HUDEP-2 (cell line): ENCODE measurements around the gene CGN.

Experiments
- DNase-seq, 76 experiments: peaks; one replicate each; lab custom pipeline; 2025; ENCODE audit not compliant: unreplicated experiment in 76 of 76; lab: John Stamatoyannopoulos, UW

Gene CGN

DNA sequence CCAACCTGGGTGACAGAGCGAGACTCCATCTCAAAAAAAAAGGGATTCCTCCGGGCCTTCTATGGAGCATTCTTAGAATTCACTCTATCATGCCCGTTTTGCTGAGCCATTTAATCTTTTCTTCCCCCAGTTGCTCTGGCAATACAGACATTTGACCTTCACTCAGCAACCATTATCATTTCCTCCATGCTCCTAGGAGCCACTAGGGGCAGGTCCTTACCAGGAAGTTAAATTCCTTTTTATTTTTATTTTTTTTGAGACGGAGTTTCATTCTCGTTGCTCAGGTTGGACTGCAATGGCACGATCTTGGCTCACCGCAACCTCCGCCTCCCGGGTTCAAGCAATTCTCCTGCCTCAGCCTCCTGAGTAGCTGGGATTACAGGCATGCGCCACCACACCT is 9.7 kb upstream of the CGN start:
- no peak for DNase-seq

DNA sequence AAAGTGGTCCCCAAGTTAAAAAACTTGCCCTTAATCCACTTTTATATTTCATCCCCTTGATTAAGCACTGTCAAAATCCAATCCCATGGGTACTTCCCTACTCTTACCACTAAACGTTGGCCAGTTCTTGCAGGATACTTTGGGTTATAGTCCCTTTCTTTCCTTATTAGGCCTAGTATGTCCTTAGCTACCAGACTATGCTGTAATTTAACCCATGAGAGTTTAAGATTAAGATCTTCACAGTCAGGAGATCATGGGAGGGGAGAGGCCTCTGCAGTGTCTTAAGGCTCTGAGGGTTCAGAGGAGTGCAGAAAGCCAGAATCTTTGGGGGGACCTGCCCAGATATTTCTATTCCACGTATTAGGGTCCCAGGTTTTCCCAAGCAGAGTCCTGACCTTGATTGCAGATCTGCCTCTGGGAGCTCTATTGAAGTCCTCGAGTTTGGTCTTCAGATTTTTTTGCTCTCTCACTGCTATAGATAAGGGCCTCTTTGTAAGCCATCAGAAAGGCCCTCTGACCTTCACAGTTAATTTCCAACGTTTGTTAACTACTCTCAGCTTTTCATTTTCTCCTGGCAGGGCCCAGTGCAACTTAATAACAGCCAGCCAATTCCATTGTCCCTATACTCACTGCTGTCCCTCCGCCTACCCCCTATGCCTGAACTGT is 9.0 kb upstream of the CGN start:
- peak in 1 of 76 experiments; percentile 21 for DNase-seq

GRCh38 chr1:151502859-151503780 is 8.1 kb upstream of the CGN start:
- DNase-seq, result no peak

GRCh38 chr1:151504252-151504651 is 6.9 kb upstream of the CGN start:
- DNase-seq, result no peak

DNA sequence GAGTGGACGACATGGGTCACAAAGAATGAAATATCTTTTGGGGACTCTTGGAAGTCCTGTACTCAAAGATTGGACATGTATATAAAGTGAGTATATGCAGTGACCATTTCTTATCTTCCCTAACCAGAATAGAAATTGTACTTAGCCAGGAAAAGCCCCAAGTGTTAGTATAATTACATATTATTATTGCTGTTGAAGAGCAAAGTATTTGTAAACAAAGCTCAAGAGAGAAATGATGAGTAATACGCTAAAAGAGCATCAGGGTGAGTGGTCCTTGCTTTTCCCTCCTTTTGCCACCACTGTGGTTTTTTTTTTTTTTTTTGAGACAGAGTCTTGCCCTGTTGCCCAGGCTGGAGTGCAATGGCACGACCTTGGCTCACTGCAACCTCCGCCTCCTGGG is 6.4 kb upstream of the CGN start:
- no peak for DNase-seq

DNA sequence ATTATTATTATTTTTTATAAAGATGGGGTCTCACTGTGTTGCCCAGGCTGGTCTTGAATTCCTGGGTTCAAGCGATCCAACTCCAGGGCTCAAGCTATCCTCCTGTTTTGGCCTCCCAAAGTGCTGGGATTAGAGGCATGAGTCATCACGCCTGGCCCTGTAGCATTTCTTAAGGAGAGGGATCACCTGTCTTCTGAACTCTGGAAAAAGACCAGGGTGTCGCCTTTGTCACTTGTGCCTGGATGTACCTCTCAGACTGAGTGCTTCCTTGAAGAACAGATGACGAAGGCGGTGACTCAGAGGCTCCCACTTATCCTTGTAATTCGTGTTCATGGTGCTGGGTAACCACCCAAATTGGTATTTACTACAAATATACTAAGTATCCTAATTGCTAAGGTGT is 2.4 kb upstream of the CGN start:
- DNase-seq, result no peak

- no peak for DNase-seq
These were observed 1.7 kb upstream of the CGN start for GRCh38 chr1:151509350-151510019.

- no peak for DNase-seq
These were observed 1.2 kb upstream of the CGN start for GRCh38 chr1:151510020-151510405.

- no peak for DNase-seq
These were observed 602 bp upstream of the CGN start for GRCh38 chr1:151510614-151510956.

DNA sequence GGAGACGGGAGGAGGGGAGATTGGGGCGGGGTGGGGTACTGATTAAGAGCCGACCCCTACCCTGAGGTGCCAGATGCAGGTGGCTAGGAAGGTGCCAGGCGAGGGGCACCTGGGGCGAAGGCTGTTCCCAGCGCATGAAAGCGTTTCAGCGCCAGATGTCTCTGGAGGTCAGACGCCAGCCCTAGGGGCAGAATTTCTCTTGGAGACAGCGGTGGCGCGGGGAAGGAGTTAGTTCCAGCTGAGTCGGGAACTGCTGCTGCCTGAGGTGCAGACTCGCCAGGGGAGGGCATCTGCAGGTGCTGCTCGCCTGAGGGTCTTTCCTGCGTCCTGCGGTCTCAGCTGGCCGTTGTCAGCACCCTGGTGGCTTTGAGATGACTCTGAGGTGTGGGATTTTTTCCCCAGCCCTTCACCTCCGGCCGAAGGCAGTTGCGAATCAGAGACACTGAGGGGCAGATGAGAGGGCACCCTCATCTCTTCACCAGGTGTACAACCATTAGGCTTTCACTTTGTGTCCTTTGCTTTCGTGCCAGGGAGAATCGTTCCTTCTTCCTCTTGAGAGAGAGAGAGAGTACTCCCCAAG is 539 bp downstream of the CGN start:
- peak in 3 of 76 experiments; percentile 7 to 12 (median 8) for DNase-seq

GRCh38 chr1:151512326-151512725 is 1.1 kb downstream of the CGN start:
- no peak for DNase-seq

GRCh38 chr1:151512801-151513625 is 1.8 kb downstream of the CGN start:
- no peak for DNase-seq

- DNase-seq, result no peak
These were observed 2.5 kb downstream of the CGN start for GRCh38 chr1:151513626-151514121.

- DNase-seq, result no peak
These were observed 3.2 kb downstream of the CGN start for GRCh38 chr1:151514366-151514765.

GRCh38 chr1:151515265-151515664 is 4.1 kb downstream of the CGN start:
- no peak for DNase-seq

DNA sequence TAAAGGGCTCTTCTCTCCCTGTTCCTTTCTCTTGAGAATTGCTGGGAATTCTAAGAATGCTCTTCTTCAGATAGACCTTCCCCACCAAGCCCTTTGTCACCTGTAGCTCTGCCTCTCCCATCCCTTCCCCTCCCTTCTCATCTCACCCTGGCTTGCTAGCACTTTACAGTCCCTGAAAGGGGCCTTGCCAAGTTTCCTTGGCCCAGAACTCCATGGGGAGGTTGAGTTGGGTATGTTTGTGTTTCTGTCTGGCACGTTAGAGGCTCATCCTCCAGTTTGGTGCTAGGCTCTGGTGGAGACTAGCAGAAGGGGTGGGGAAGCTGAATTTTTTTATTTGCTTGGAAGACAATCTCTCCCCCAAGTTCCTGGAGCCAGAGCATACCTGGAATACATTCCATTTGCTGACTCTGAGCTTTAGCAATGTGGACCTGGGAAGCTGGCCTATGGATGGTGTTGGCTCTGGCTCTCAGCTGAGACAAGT is 4.9 kb downstream of the CGN start:
- no peak for DNase-seq

DNA sequence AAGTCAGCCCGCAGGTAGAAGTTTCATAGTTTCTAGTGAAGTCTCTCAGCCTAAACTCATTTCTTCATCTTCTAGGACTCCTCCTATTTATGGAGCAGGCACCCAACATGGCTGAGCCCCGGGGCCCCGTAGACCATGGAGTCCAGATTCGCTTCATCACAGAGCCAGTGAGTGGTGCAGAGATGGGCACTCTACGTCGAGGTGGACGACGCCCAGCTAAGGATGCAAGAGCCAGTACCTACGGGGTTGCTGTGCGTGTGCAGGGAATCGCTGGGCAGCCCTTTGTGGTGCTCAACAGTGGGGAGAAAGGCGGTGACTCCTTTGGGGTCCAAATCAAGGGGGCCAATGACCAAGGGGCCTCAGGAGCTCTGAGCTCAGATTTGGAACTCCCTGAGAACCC is 7.2 kb downstream of the CGN start:
- no peak for DNase-seq

DNA sequence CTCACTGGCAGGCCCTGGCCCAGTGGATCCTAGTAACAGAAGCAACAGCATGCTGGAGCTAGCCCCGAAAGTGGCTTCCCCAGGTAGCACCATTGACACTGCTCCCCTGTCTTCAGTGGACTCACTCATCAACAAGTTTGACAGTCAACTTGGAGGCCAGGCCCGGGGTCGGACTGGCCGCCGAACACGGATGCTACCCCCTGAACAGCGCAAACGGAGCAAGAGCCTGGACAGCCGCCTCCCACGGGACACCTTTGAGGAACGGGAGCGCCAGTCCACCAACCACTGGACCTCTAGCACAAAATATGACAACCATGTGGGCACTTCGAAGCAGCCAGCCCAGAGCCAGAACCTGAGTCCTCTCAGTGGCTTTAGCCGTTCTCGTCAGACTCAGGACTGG is 7.7 kb downstream of the CGN start:
- no peak for DNase-seq

GRCh38 chr1:151519667-151520066 is 8.5 kb downstream of the CGN start:
- no peak for DNase-seq

- DNase-seq, result no peak
These were observed 9.2 kb downstream of the CGN start for GRCh38 chr1:151520359-151520758.
